ENCODE results near the gene SPOCK2. TPM values are rescaled to one million over a fixed set of nuclear protein-coding genes. Genes with fewer than 3 reads are reported as not detected.

SPOCK2 gene
- total RNA-seq, 1 experiment from 2014 or later: 1.8 TPM

DNA sequence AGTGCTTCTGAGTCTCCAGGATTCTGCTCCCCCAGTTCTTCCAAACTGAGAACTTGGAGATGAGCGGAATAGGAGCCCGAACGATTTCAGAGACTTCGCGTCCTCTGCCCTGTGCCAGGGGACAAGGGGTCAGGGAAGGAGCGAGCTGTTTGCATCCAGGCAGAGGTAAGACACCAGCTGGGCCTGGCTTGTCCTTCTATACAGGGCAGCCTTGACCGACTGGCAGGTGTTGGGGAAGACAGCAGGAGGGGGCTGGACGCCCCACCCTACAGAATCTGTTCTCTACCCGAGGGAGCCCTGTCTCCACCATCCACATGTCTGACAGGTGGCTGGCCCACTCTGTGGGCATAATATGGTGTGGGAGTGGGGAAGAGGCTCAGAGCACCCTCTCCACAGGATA, 7.1 kb downstream of the SPOCK2 start:
- Histone ChIP-seq H2AK5ac (ENCODE audit: insufficient read length, low read length) (no peak overlapping the region), H3K9me3 (ENCODE audit: control insufficient read depth, low read depth, low read length) (no peaks in the 10 kb centered on the region), H3K79me2 (ENCODE audit: insufficient read depth, low read length) (no peaks in the 10 kb centered on the region), H4K5ac (ENCODE audit: insufficient read length, low read depth, low read length) (no peak overlapping the region), H2BK20ac (ENCODE audit: low read depth, low read length, poor library complexity, severe bottlenecking) (no peak overlapping the region), H2BK15ac (ENCODE audit: low read depth, low read length) (no peak overlapping the region), H3K4me1 (ENCODE audit: insufficient read depth, low read length) (no peaks in the 10 kb centered on the region), H2AFZ (ENCODE audit: low read length) (no peak overlapping the region), H2BK12ac (ENCODE audit: insufficient read length, low read depth, low read length) (no peak overlapping the region), H2BK120ac (ENCODE audit: low read depth, low read length, poor library complexity, severe bottlenecking) (no peak overlapping the region), H4K91ac (ENCODE audit: insufficient read length, low read depth, low read length) (no peak overlapping the region), H3K4ac (ENCODE audit: low read depth, low read length) (no peak overlapping the region), H3K14ac (ENCODE audit: insufficient read depth, low read length) (no peak overlapping the region), H4K8ac (replicated peaks; ENCODE audit: insufficient read length, low read depth, low read length) (no peak overlapping the region), H3K56ac (ENCODE audit: insufficient read length, low read depth, low read length) (no peak overlapping the region), H3K23ac (ENCODE audit: insufficient read length, low read depth, low read length) (no peak overlapping the region), H3K27ac (ENCODE audit: insufficient read length, low read depth, low read length) (no peak overlapping the region), H3T11ph (ENCODE audit: low read length) (no peak overlapping the region), H3K18ac (ENCODE audit: insufficient read length, low read depth, low read length) (peak overlapping the region; percentile 30), H3K79me1 (ENCODE audit: insufficient read depth, low read depth, low read length, poor library complexity, severe bottlenecking) (no peaks in the 10 kb centered on the region), H3K23me2 (ENCODE audit: insufficient read length, low read depth, low read length, poor library complexity, severe bottlenecking) (no peaks in the 10 kb centered on the region), H3K4me2 (ENCODE audit: insufficient read depth, insufficient read length, low read length) (no peak overlapping the region), H2BK5ac (ENCODE audit: insufficient read length, low read length) (no peak overlapping the region), H3K27me3 (ENCODE audit: insufficient read depth, low read length) (peaks cover 3% of the 10 kb centered on the region; the same call in 1 of the 2 replicates), H4K20me1 (ENCODE audit: control insufficient read depth, insufficient read depth, insufficient read length) (no peaks in the 10 kb centered on the region), H3K9ac (ENCODE audit: extremely low read depth, insufficient read length, low read length) (no peak overlapping the region)
- Mint-ChIP-seq H3K4me3 (no peak overlapping the region), H3K36me3 (ENCODE audit: insufficient read depth in 1 of 3, low read depth in 3 of 3) (no peaks in the 10 kb centered on the region), H3K4me1 (peaks cover 9 to 25% of the 10 kb centered on the region in 2 experiments), H3K27ac (no peak overlapping the region), H3K9me3 (no peaks in the 10 kb centered on the region; a peak in 1 of 5 replicates), H3K27me3 (ENCODE audit: low read depth) (peaks cover 20% of the 10 kb centered on the region)
- TF ChIP-seq, protein P1, sequence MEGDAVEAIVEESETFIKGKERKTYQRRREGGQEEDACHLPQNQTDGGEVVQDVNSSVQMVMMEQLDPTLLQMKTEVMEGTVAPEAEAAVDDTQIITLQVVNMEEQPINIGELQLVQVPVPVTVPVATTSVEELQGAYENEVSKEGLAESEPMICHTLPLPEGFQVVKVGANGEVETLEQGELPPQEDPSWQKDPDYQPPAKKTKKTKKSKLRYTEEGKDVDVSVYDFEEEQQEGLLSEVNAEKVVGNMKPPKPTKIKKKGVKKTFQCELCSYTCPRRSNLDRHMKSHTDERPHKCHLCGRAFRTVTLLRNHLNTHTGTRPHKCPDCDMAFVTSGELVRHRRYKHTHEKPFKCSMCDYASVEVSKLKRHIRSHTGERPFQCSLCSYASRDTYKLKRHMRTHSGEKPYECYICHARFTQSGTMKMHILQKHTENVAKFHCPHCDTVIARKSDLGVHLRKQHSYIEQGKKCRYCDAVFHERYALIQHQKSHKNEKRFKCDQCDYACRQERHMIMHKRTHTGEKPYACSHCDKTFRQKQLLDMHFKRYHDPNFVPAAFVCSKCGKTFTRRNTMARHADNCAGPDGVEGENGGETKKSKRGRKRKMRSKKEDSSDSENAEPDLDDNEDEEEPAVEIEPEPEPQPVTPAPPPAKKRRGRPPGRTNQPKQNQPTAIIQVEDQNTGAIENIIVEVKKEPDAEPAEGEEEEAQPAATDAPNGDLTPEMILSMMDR (conservative IDR thresholded peaks at IDR 0.05): no peak
- peak; percentile 23 for DNase-seq
- WGBS (ENCODE audit: extremely low coverage, insufficient read length, low lambda C conversion rate): no CpG with 5 or more reads among the region's 9 CpGs
